Prostate gland (tissue), 2 donors: ENCODE results near the gene SERPINA5. TPM values are rescaled to one million over a fixed set of nuclear protein-coding genes. Genes with fewer than 3 reads are reported as not detected.

Experiments
- DNase-seq: peaks from one replicate; pipeline ENCODE4 v3.0.0-alpha.2; 2019; ENCODE audit warnings: low spot score
- H3K27ac ChIP-seq, 2 donors: fragments of 200-600 bp; sonication (generic); 2 replicates each; pipeline ENCODE4 v1.5.1; 2017 to 2019
- H3K27me3 ChIP-seq: fragments of 200-600 bp; sonication (generic); replicated peaks from 2 replicates; pipeline ENCODE4 v1.5.1; 2019; ENCODE audit not compliant: insufficient read depth
- H3K36me3 ChIP-seq, 2 donors: fragments of 200-600 bp; sonication (generic); 1 replicate in 1 of 2; 2 replicates in 1 of 2; pipeline versions ENCODE4 v1.5.1 to v1.8.1; 2017 to 2019
- H3K4me1 ChIP-seq: fragments of 200-600 bp; sonication (generic); replicated peaks from 2 replicates; pipeline ENCODE4 v1.5.1; 2019
- H3K4me3 ChIP-seq, 2 donors: fragments of 200-600 bp; sonication (generic); 2 replicates each; pipeline ENCODE4 v1.5.1; 2017 to 2019
- H3K9me3 ChIP-seq: fragments of 200-600 bp; sonication (generic); 2 replicates; pipeline ENCODE4 v1.5.1; 2017
- CTCF ChIP-seq, 4 experiments: fragments of 200-600 bp in 2 of 4; fragments of 450-650 bp in 2 of 4; sonication (generic) in 2 of 4; IDR thresholded peaks; 1 replicate in 3 of 4; 2 replicates in 1 of 4; pipeline ENCODE4 v1.5.1; 2016 to 2019; ENCODE audit warnings: antibody characterized with exemption in 4 of 4, mild to moderate bottlenecking in 2 of 4, moderate library complexity in 2 of 4
- POLR2A ChIP-seq: fragments of 450-650 bp; IDR thresholded peaks from one replicate; pipeline ENCODE4 v1.6.1; 2016; ENCODE audit warnings: antibody characterized with exemption, mild to moderate bottlenecking
- POLR2AphosphoS5 ChIP-seq: sonication (generic); formaldehyde crosslinking; IDR thresholded peaks from one replicate; pipeline ENCODE4 v1.6.1; 2017; ENCODE audit warnings: antibody characterized with exemption
- WGBS: methylation state at CpG from one replicate; pipeline ENCODE4 v1.1.5; 2018; 5-methylcytosine and 5-hydroxymethylcytosine counted together
- intact Hi-C: fragments of 100-400 bp; cut with DNase I; formaldehyde crosslinking; loops from one replicate; pipeline ENCODE4 v1.14.2; 2022
- total RNA-seq, 2 donors: library from RNA; depleted of rRNA; stranded (reverse); fragments of >200 nt; gene quantifications; one replicate each; pipeline ENCODE4 v1.1.0, GENCODE V29; 2016

SERPINA5 gene
- total RNA-seq, 2 donors from 2014 or later, result 2.6 to 936 TPM

GRCh38 chr14:94560291-94560665 lies 20.9 kb upstream of the SERPINA5 start:
- no peaks in the 10 kb centered on the region for H3K36me3 ChIP-seq
- no peaks in the 10 kb centered on the region for H3K4me1 ChIP-seq
- no peak overlapping the region for H3K27ac ChIP-seq
- no peak for DNase-seq
- H3K4me3 ChIP-seq, result no peak overlapping the region
- H3K27me3 ChIP-seq, result no peaks in the 10 kb centered on the region
- no peak for TF ChIP-seq POLR2AphosphoS5
- no peak for TF ChIP-seq POLR2A
- TF ChIP-seq CTCF (IDR thresholded peaks at IDR 0.05), result no peak
- 87% methylated on average over 3 of the region's 3 CpGs for WGBS
- intact Hi-C loops, result no loop called here
- H3K9me3 ChIP-seq, result no peaks in the 10 kb centered on the region

- H3K27ac ChIP-seq, result no peak within 1 kb of the TSS
- WGBS, result 86% methylated on average over 11 of the region's 11 CpGs
- TF ChIP-seq POLR2A (no peak), POLR2AphosphoS5 (no peak)
Observed at GRCh38 chr14:94560751-94561655, 20.2 kb upstream of the SERPINA5 start, which contains the start of gene SERPINA4. Gene SERPINA4 (plus strand): TSS chr14:94561442. CDS start chr14:94563483, 2,041 bp downstream.

GRCh38 chr14:94561656-94562010 lies 19.6 kb upstream of the SERPINA5 start:
- TF ChIP-seq POLR2AphosphoS5, result no peak
- no peaks in the 10 kb centered on the region for H3K27me3 ChIP-seq
- H3K36me3 ChIP-seq, result no peaks in the 10 kb centered on the region
- DNase-seq, result no peak
- intact Hi-C loops, result no loop called here
- no peaks in the 10 kb centered on the region for H3K4me1 ChIP-seq
- no peaks in the 10 kb centered on the region for H3K9me3 ChIP-seq
- H3K4me3 ChIP-seq, result no peak overlapping the region
- no peak overlapping the region for H3K27ac ChIP-seq
- 94% methylated on average over 7 of the region's 7 CpGs for WGBS

More at GRCh38 chr14:94560751-94561655, 20.2 kb upstream of the SERPINA5 start, which contains the start of gene SERPINA4:
- DNase-seq, result no peak
- Histone ChIP-seq H3K4me1 (no peaks in the 10 kb centered on the region), H3K36me3 (no peaks in the 10 kb centered on the region), H3K27me3 (no peaks in the 10 kb centered on the region), H3K4me3 (no peak within 1 kb of the TSS), H3K9me3 (no peaks in the 10 kb centered on the region)
- intact Hi-C loops, result no loop called here

- no peak overlapping the region for H3K27ac ChIP-seq
- TF ChIP-seq POLR2AphosphoS5 (no peak), POLR2A (no peak), CTCF (IDR thresholded peaks at IDR 0.05) (no peak)
- DNase-seq, result no peak
- no peaks in the 10 kb centered on the region for H3K27me3 ChIP-seq
- no peaks in the 10 kb centered on the region for H3K9me3 ChIP-seq
- intact Hi-C loops, result no loop called here
- H3K4me1 ChIP-seq, result no peaks in the 10 kb centered on the region
- whole genome bisulfite sequencing, result 84% methylated on average over 5 of the region's 5 CpGs
- H3K36me3 ChIP-seq, result no peaks in the 10 kb centered on the region
- no peak overlapping the region for H3K4me3 ChIP-seq
Observed at GRCh38 chr14:94562022-94562421, 19.2 kb upstream of the SERPINA5 start.

GRCh38 chr14:94562941-94563883 lies 18.0 kb upstream of the SERPINA5 start:
- no peak for DNase-seq
- no peaks in the 10 kb centered on the region for H3K9me3 ChIP-seq
- no peak overlapping the region for H3K4me3 ChIP-seq
- 91% methylated on average over 16 of the region's 16 CpGs for WGBS
- H3K27ac ChIP-seq, result no peak overlapping the region
- intact Hi-C loops, result no loop called here
- H3K27me3 ChIP-seq, result no peaks in the 10 kb centered on the region
- H3K4me1 ChIP-seq, result no peaks in the 10 kb centered on the region
- H3K36me3 ChIP-seq, result no peaks in the 10 kb centered on the region
- no peak for TF ChIP-seq CTCF (IDR thresholded peaks at IDR 0.05)
- TF ChIP-seq POLR2A, result no peak
- TF ChIP-seq POLR2AphosphoS5, result no peak
